HG03064 (cell line): ENCODE data around the gene DPF3.
A peak's percentile ranks its signal among the peaks of the same experiment; 100 is the strongest.

Experiments used
- ATAC-seq: cut with Tn5 transposase; IDR thresholded peaks from one replicate; pipeline ENCODE4 v1.9.1; 2021; ENCODE audit warnings: low read depth; ENCODE audit not compliant: unreplicated experiment

The DPF3 gene

GRCh38 chr14:72609205-72609916 is 284.5 kb downstream of the DPF3 start:
- ATAC-seq, result no peak

- ATAC-seq, result no peak
Measured at GRCh38 chr14:72608391-72609204, 285.3 kb downstream of the DPF3 start.

- no peak for ATAC-seq
Measured at GRCh38 chr14:72607386-72608130, 286.3 kb downstream of the DPF3 start.

- ATAC-seq, result no peak
Measured at GRCh38 chr14:72606879-72607278, 287.0 kb downstream of the DPF3 start.

- no peak for ATAC-seq
Measured at GRCh38 chr14:72605921-72606220, 288.0 kb downstream of the DPF3 start.

GRCh38 chr14:72605096-72605920 is 288.6 kb downstream of the DPF3 start:
- no peak for ATAC-seq

- no peak for ATAC-seq
Measured at GRCh38 chr14:72604133-72604532, 289.8 kb downstream of the DPF3 start.

GRCh38 chr14:72603639-72604038 is 290.3 kb downstream of the DPF3 start:
- no peak for ATAC-seq

- ATAC-seq, result no peak
Measured at GRCh38 chr14:72600551-72601330, 293.2 kb downstream of the DPF3 start.

GRCh38 chr14:72599579-72600470 is 294.1 kb downstream of the DPF3 start:
- ATAC-seq, result no peak

- no peak for ATAC-seq
Measured at GRCh38 chr14:72598306-72598705, 295.6 kb downstream of the DPF3 start.

- ATAC-seq, result no peak
Measured at GRCh38 chr14:72597252-72598233, 296.4 kb downstream of the DPF3 start.

- ATAC-seq, result no peak
Measured at GRCh38 chr14:72595152-72595862, 298.6 kb downstream of the DPF3 start.

GRCh38 chr14:72594099-72594901 is 299.6 kb downstream of the DPF3 start:
- ATAC-seq, result peak; percentile 81

- no peak for ATAC-seq
Measured at GRCh38 chr14:72591391-72591790, 302.5 kb downstream of the DPF3 start.

GRCh38 chr14:72590577-72590976 is 303.3 kb downstream of the DPF3 start:
- no peak for ATAC-seq
